ENCODE measurements around the gene MMRN2.

DNA sequence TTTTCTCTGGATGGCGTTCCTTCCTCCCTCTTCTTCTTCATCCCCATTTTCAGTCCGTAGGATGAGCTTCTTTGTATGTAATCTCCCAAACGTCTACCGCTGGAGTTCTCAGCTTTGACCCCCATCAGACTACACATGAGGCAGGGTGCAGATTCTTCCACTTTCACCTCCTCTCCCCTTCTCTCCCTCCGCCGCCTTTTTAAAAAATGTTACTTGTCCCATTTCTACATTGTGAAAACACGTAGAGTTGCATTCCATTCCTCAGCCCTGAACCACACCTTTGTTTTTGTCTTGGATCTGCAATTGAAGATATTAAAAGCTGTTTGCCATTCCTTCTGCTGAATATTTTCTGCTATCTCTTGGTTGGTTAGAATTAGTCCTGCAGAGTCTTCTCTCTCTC is 17.1 kb upstream of the MMRN2 start:
- no peak for TF ChIP-seq CTCF (IDR thresholded peaks at IDR 0.05)
- TF ChIP-seq POLR2A (IDR thresholded peaks at IDR 0.05) = no peak
